Measurements from ENCODE around the gene MYLK2.

DNA sequence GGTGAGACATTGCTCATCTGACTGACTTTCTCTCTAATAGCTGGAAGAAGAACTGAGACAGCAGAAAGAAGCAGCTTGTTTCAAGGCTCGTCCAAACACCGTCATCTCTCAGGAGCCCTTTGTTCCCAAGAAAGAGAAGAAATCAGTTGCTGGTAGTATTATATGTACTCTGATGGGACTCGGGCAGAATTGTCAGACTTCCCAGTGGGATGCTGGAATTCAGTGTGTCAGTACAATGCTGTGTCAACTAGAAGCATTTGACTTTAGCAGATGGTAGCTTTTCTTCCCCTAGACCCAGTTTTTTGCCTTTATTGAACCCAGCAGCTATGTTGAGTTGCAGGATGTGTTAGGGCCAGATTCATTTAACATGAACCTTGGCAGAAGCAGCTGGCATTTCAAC lies 21.8 kb upstream of the MYLK2 start:
- TF ChIP-seq, protein P1, sequence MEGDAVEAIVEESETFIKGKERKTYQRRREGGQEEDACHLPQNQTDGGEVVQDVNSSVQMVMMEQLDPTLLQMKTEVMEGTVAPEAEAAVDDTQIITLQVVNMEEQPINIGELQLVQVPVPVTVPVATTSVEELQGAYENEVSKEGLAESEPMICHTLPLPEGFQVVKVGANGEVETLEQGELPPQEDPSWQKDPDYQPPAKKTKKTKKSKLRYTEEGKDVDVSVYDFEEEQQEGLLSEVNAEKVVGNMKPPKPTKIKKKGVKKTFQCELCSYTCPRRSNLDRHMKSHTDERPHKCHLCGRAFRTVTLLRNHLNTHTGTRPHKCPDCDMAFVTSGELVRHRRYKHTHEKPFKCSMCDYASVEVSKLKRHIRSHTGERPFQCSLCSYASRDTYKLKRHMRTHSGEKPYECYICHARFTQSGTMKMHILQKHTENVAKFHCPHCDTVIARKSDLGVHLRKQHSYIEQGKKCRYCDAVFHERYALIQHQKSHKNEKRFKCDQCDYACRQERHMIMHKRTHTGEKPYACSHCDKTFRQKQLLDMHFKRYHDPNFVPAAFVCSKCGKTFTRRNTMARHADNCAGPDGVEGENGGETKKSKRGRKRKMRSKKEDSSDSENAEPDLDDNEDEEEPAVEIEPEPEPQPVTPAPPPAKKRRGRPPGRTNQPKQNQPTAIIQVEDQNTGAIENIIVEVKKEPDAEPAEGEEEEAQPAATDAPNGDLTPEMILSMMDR (IDR thresholded peaks at IDR 0.05): no peak
- no peak for TF ChIP-seq POLR2A (IDR thresholded peaks at IDR 0.05)

Measured in lower leg skin (tissue), 3 donors.